Measurements from ENCODE around the gene SSTR4. TPM values are rescaled to one million over a fixed set of nuclear protein-coding genes. Genes with fewer than 3 reads are reported as not detected.
"Not testable (repeated sequence)": the region's sequence is repeated elsewhere in the genome, so short reads cannot be mapped to it uniquely, and the experiment has no call there.

The SSTR4 gene
- not detected for total RNA-seq

GRCh38 chr20:23034721-23035671, at the start of gene SSTR4:
Gene SSTR4, plus strand, starts transcription at chr20:23035312. Its CDS starts 172 bp downstream, at chr20:23035484.
- no peak for DNase-seq

- no peak for DNase-seq
These were observed 48.5 kb upstream of the SSTR4 start for GRCh38 chr20:22986601-22987000.

- not testable (repeated sequence) for DNase-seq
These were observed 43.7 kb upstream of the SSTR4 start for GRCh38 chr20:22991424-22991823.

GRCh38 chr20:22993823-22994222, 41.3 kb upstream of the SSTR4 start:
- DNase-seq = no peak

GRCh38 chr20:22995923-22996322, 39.2 kb upstream of the SSTR4 start:
- DNase-seq = no peak

GRCh38 chr20:22998476-22998875, 36.6 kb upstream of the SSTR4 start:
- DNase-seq = no peak

- DNase-seq = no peak
These were observed 35.4 kb upstream of the SSTR4 start for GRCh38 chr20:22999756-23000155.

- DNase-seq = no peak
These were observed 34.7 kb upstream of the SSTR4 start for GRCh38 chr20:23000232-23000947.

- DNase-seq = no peak
These were observed 32.8 kb upstream of the SSTR4 start for GRCh38 chr20:23002276-23002675.

- no peak for DNase-seq
These were observed 32.0 kb upstream of the SSTR4 start for GRCh38 chr20:23003077-23003635.

- no peak for DNase-seq
These were observed 31.1 kb upstream of the SSTR4 start for GRCh38 chr20:23003881-23004460.

- DNase-seq = no peak
These were observed 29.3 kb upstream of the SSTR4 start for GRCh38 chr20:23005776-23006175.

- no peak for DNase-seq
These were observed 27.6 kb upstream of the SSTR4 start for GRCh38 chr20:23007462-23007861.

- no peak for DNase-seq
These were observed 27.0 kb upstream of the SSTR4 start for GRCh38 chr20:23007886-23008655.

GRCh38 chr20:23008667-23009066, 26.4 kb upstream of the SSTR4 start:
- no peak for DNase-seq

- DNase-seq = no peak
These were observed 25.5 kb upstream of the SSTR4 start for GRCh38 chr20:23009636-23010035.

GRCh38 chr20:23010096-23010495, 25.0 kb upstream of the SSTR4 start:
- no peak for DNase-seq

GRCh38 chr20:23011008-23011721, 23.9 kb upstream of the SSTR4 start:
- DNase-seq = no peak

- no peak for DNase-seq
These were observed 21.7 kb upstream of the SSTR4 start for GRCh38 chr20:23013429-23013828.

- DNase-seq = no peak
These were observed 17.6 kb upstream of the SSTR4 start for GRCh38 chr20:23017516-23017915.

- DNase-seq = no peak
These were observed 16.7 kb upstream of the SSTR4 start for GRCh38 chr20:23018432-23018831.

Data from tongue (tissue), 2 donors.